Fibroblast of lung (primary cell): ENCODE results near the gene RIPK1.

Experiments used
- CTCF ChIP-seq, 2 donors: IDR thresholded peaks in 1 of 2; conservative IDR thresholded peaks in 1 of 2; 1 replicate in 1 of 2; 2 replicates in 1 of 2; pipeline ENCODE4 v1.5.1; 2011 to 2012; ENCODE audit warnings: low read length in 2 of 2, control low read depth in 1 of 2, inconsistent platforms in 1 of 2, low read depth in 1 of 2, mild to moderate bottlenecking in 1 of 2
- EZH2 ChIP-seq: IDR thresholded peaks from 2 replicates; pipeline ENCODE4 v1.5.1; 2012; ENCODE audit warnings: low read length, control low read depth, mild to moderate bottlenecking; ENCODE audit errors: missing control alignments

GRCh38 chr6:3033652-3034051 is 34.6 kb upstream of the RIPK1 start:
- TF ChIP-seq CTCF (conservative IDR thresholded peaks at IDR 0.05 in 1 of 2, IDR thresholded peaks at IDR 0.05 in 1 of 2; ENCODE audit: low read depth in 1 of 2, low read length in 2 of 2) (no peak), EZH2 (no peak)
